Sigmoid colon (tissue), 7 donors: Measurements from ENCODE around the gene MAP2K1. TPM values are rescaled to one million over a fixed set of nuclear protein-coding genes. Genes with fewer than 3 reads are reported as not detected.
"Not testable (repeated sequence)": the region's sequence is repeated elsewhere in the genome, so short reads cannot be mapped to it uniquely, and the experiment has no call there.

Experiments
- DNase-seq: peaks from one replicate; pipeline ENCODE4 v3.0.0-alpha.2; 2019
- H3K27ac ChIP-seq, 4 donors: fragments of 200-600 bp; sonication (generic); one replicate each; pipeline ENCODE4 v1.5.1; 2016 to 2019; ENCODE audit warnings: mild to moderate bottlenecking in 1 of 4
- H3K27me3 ChIP-seq, 3 donors: fragments of 200-600 bp; sonication (generic); one replicate each; pipeline ENCODE4 v1.5.1; 2019; ENCODE audit warnings: mild to moderate bottlenecking in 1 of 3
- H3K36me3 ChIP-seq, 4 donors: fragments of 200-600 bp; sonication (generic); one replicate each; pipeline ENCODE4 v1.5.1; 2016 to 2019
- H3K4me1 ChIP-seq, 4 donors: fragments of 200-600 bp; sonication (generic); one replicate each; pipeline ENCODE4 v1.5.1; 2017 to 2019
- H3K4me3 ChIP-seq, 4 donors: fragments of 200-600 bp; sonication (generic); one replicate each; pipeline ENCODE4 v1.5.1; 2017 to 2019; ENCODE audit warnings: mild to moderate bottlenecking in 2 of 4, moderate library complexity in 1 of 4
- H3K9me3 ChIP-seq, 4 donors: fragments of 200-600 bp in 3 of 4; sonication (generic) in 3 of 4; one replicate each; pipeline versions ENCODE4 v1.5.1 to v1.6.1; 2013 to 2019
- EP300 ChIP-seq, 4 donors: sonication (generic); formaldehyde crosslinking; IDR thresholded peaks; one replicate each; pipeline ENCODE4 v1.6.1; 2017; ENCODE audit warnings: antibody characterized with exemption in 4 of 4
- POLR2A ChIP-seq, 2 donors: fragments of 450-650 bp; IDR thresholded peaks; one replicate each; pipeline ENCODE4 v1.6.1; 2016; ENCODE audit warnings: antibody characterized with exemption in 2 of 2, mild to moderate bottlenecking in 2 of 2, moderate library complexity in 2 of 2
- POLR2AphosphoS5 ChIP-seq, 4 donors: sonication (generic); formaldehyde crosslinking; IDR thresholded peaks; one replicate each; pipeline ENCODE4 v1.6.1; 2017; ENCODE audit warnings: antibody characterized with exemption in 4 of 4
- WGBS, 2 donors: extraction: QIAGEN DNeasy Blood & Tissue Kit; methylation state at CpG; one replicate each; pipeline ENCODE4 v1.1.7; 2013; 5-methylcytosine and 5-hydroxymethylcytosine counted together
- intact Hi-C: fragments of 100-400 bp; cut with DNase I; formaldehyde crosslinking; loops from one replicate; pipeline ENCODE4 v1.15.1; 2023
- polyA plus RNA-seq, 3 donors: library from polyadenylated mRNA; stranded (reverse); fragments of 200-250 nt; gene quantifications; one replicate each; pipeline ENCODE4 v1.2.3, GENCODE V29; 2013
- total RNA-seq, 4 donors: library from RNA; depleted of rRNA; stranded (reverse); fragments of >200 nt; gene quantifications; one replicate each; pipeline ENCODE4 v1.1.0, GENCODE V29; 2016
- TF ChIP-seq, protein P1 (sequence below), 4 experiments: fragments of 450-650 bp in 3 of 4; fragments of 200-600 bp in 1 of 4; IDR thresholded peaks; one replicate each; pipeline ENCODE4 v1.5.1; 2016 to 2019; ENCODE audit warnings: antibody characterized with exemption in 4 of 4, mild to moderate bottlenecking in 3 of 4, moderate library complexity in 2 of 4
- donor health status: healthy with polysubstance abuse.
- donor health status: Bipolar disorder and iron deficiency.
- donor health status: healthy.

MAP2K1 gene
- total and polyA plus RNA-seq, 7 donors: 19.8 to 38.8 (median 28.8) TPM

DNA sequence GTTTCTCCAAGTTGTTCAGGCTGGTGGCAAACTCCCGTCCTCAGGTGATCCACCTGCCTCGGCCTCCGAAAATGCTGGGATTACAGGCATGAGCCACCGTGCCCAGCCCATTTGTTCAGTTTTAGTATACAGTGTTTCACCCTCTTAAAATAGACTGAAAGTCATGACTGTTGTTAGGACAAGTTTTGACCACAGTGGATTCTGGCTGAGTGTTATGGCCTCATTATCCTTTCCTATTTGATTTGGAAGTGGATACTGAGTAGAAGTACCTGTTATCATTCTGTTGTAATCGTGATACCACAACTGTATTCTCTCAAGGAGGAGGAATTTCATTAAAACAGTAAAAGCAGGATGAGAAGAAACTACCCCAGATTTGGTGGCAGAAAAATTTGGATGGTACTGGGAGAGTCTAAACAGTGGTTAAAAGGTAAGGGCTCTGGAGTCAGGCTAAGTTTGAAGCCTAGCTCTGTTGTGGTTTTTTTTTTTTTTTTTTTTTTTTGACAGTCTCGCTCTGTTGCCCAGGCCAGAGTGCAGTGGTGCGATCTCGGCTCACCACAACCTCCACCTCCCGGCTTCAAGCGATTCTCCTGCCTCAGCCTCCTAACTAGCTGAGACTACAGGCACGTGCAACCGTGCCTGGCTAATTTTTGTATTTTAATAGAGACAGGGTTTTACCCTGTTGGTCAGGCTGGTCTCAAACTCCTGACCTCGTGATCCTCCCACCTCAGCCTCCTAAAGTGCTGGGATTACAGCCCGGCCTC lies 2.6 kb downstream of the MAP2K1 start:
- no peaks in the 10 kb centered on the region for H3K27me3 ChIP-seq
- no peaks in the 10 kb centered on the region for H3K36me3 ChIP-seq
- DNase-seq: no peak
- WGBS, 2 donors: 71 to 90% methylated on average over 14 of the region's 14 CpGs
- TF ChIP-seq POLR2A (IDR thresholded peaks at IDR 0.05) (no peak), EP300 (IDR thresholded peaks at IDR 0.05) (no peak), POLR2AphosphoS5 (IDR thresholded peaks at IDR 0.05) (no peak)
- TF ChIP-seq, protein P1, sequence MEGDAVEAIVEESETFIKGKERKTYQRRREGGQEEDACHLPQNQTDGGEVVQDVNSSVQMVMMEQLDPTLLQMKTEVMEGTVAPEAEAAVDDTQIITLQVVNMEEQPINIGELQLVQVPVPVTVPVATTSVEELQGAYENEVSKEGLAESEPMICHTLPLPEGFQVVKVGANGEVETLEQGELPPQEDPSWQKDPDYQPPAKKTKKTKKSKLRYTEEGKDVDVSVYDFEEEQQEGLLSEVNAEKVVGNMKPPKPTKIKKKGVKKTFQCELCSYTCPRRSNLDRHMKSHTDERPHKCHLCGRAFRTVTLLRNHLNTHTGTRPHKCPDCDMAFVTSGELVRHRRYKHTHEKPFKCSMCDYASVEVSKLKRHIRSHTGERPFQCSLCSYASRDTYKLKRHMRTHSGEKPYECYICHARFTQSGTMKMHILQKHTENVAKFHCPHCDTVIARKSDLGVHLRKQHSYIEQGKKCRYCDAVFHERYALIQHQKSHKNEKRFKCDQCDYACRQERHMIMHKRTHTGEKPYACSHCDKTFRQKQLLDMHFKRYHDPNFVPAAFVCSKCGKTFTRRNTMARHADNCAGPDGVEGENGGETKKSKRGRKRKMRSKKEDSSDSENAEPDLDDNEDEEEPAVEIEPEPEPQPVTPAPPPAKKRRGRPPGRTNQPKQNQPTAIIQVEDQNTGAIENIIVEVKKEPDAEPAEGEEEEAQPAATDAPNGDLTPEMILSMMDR (IDR thresholded peaks at IDR 0.05): no peak
- peaks cover 0 to 38% (median 21%) of the 10 kb centered on the region in 4 donors for H3K4me1 ChIP-seq
- H3K9me3 ChIP-seq: no peaks in the 10 kb centered on the region
- no peak overlapping the region for H3K27ac ChIP-seq
- intact Hi-C loops: no loop called here
- H3K4me3 ChIP-seq: no peak overlapping the region

GRCh38 chr15:66389859-66390381 lies 3.2 kb downstream of the MAP2K1 start:
- H3K27ac ChIP-seq: no peak overlapping the region
- no peak overlapping the region for H3K4me3 ChIP-seq
- TF ChIP-seq, protein P1 (IDR thresholded peaks at IDR 0.05): no peak
- no peak for TF ChIP-seq POLR2A (IDR thresholded peaks at IDR 0.05)
- no peak for TF ChIP-seq EP300 (IDR thresholded peaks at IDR 0.05)
- TF ChIP-seq POLR2AphosphoS5 (IDR thresholded peaks at IDR 0.05): no peak
- peaks cover 0 to 38% (median 21%) of the 10 kb centered on the region in 4 donors for H3K4me1 ChIP-seq
- H3K36me3 ChIP-seq: no peaks in the 10 kb centered on the region
- intact Hi-C loops: no loop called here
- no peaks in the 10 kb centered on the region for H3K9me3 ChIP-seq
- DNase-seq: no peak
- H3K27me3 ChIP-seq: no peaks in the 10 kb centered on the region

DNA sequence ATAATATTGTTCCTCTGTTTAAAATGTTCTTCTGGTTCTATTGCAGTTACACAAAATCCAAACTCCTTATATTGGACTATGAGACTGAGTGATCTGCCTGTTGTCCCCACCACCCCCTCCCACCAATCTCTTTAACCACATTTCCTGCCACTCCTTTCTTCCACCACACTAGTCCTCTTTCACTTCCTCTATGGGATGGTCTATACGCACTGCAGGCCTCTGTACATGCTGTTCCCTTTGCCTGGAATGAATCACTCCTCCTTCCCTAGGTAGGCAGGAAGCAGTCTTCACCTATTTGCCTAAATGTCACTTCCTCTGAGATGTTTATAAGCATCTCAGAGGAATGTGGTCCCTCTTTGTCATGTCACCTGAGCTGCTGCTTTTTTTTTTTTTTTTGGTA lies 4.0 kb downstream of the MAP2K1 start:
- no peak for DNase-seq
- intact Hi-C loops: no loop called here
- H3K9me3 ChIP-seq: no peaks in the 10 kb centered on the region
- TF ChIP-seq, protein P1 (IDR thresholded peaks at IDR 0.05): no peak
- peak in 1 of 4 donors; percentile 76 for TF ChIP-seq EP300 (IDR thresholded peaks at IDR 0.05)
- H3K27me3 ChIP-seq: no peaks in the 10 kb centered on the region
- no peak overlapping the region for H3K4me3 ChIP-seq
- H3K36me3 ChIP-seq: no peaks in the 10 kb centered on the region
- WGBS, 2 donors: 22 to 24% methylated on average over 1 of the region's 1 CpG
- no peak overlapping the region for H3K27ac ChIP-seq
- peaks cover 0 to 36% (median 19%) of the 10 kb centered on the region in 4 donors for H3K4me1 ChIP-seq

- peaks cover 0 to 27% (median 9%) of the 10 kb centered on the region in 4 donors for H3K4me1 ChIP-seq
- DNase-seq, H3K36me3 ChIP-seq, H3K27ac ChIP-seq, H3K9me3 ChIP-seq, H3K4me3 ChIP-seq, H3K27me3 ChIP-seq, intact Hi-C loops: not testable (repeated sequence)
- WGBS, 2 donors: 96 to 100% methylated on average over 1 of the region's 1 CpG
Measured at GRCh38 chr15:66393037-66393436, 6.3 kb downstream of the MAP2K1 start.

DNA sequence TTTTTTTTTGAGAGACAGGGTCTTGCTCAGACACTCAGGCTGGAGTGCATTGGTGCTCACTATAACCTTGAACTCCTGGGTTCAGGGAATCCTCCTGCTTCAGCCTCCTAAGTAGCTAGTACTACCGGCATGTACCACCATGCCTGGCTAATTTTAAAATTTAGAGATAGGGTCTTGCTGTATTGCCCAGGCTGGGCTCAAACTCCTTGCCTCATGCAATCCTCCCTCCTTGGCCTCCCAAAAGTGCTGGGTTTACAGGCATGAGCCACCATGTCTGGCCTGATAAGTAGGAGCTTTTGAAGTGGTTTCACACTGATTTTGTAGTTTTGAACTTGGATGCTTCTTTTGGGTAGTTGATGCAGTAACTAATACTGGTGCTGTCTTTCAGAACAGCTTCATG lies 7.8 kb downstream of the MAP2K1 start:
- intact Hi-C loops: no loop called here
- H3K4me1 ChIP-seq: peaks cover 0 to 16% (median 0%) of the 10 kb centered on the region in 4 donors
- H3K36me3 ChIP-seq: no peaks in the 10 kb centered on the region
- H3K9me3 ChIP-seq: no peaks in the 10 kb centered on the region
- no peak overlapping the region for H3K4me3 ChIP-seq
- no peak for DNase-seq
- no peaks in the 10 kb centered on the region for H3K27me3 ChIP-seq
- 98 to 100% methylated on average over 1 of the region's 1 CpG for WGBS, 2 donors
- no peak overlapping the region for H3K27ac ChIP-seq
- TF ChIP-seq POLR2AphosphoS5 (IDR thresholded peaks at IDR 0.05) (no peak), POLR2A (IDR thresholded peaks at IDR 0.05) (no peak), EP300 (IDR thresholded peaks at IDR 0.05) (no peak)
- TF ChIP-seq, protein P1 (IDR thresholded peaks at IDR 0.05): no peak
